SK-N-SH (cell line): ENCODE results near the gene WDR83. TPM values are rescaled to one million over a fixed set of nuclear protein-coding genes. Genes with fewer than 3 reads are reported as not detected.
A peak's percentile ranks its signal among the peaks of the same experiment; 100 is the strongest.

ENCODE experiments used
- CTCF ChIA-PET: fragments of 300-600, 350-600 bp; formaldehyde crosslinking; extraction: SDS; loops from one replicate; lab custom pipeline; 2021; lab: Yijun Ruan, JAX
- POLR2A ChIA-PET: fragments of 350-600 bp; sonication (Branson Sonifier 250); formaldehyde crosslinking; extraction: SDS; loops from one replicate; lab custom pipeline; 2020; ENCODE audit warnings: antibody characterized with exemption, inconsistent platforms; lab: Yijun Ruan, JAX
- DNase-seq: peaks from one replicate; pipeline ENCODE4 v3.0.0; 2012
- H2AFZ ChIP-seq: fragments of 200-600 bp; sonication (generic); 2 replicates; pipeline ENCODE4 v1.8.1; 2016; ENCODE audit warnings: antibody characterized with exemption, mild to moderate bottlenecking, low read depth
- H3F3A ChIP-seq: fragments of 200-600 bp; sonication (generic); replicated peaks from 2 replicates; pipeline ENCODE3; 2016; ENCODE audit warnings: antibody characterized with exemption, mild to moderate bottlenecking; ENCODE audit not compliant: insufficient read depth
- H3K27ac ChIP-seq, 2 experiments: fragments of 200-500 bp in 1 of 2; fragments of 200-600 bp in 1 of 2; sonication (Bioruptor generic) in 1 of 2; sonication (generic), shearing (Covaris generic) in 1 of 2; 2 replicates each; pipeline versions ENCODE4 v1.5.1 to v1.6.1; 2014 to 2016; ENCODE audit warnings: low read depth in 2 of 2, inconsistent platforms in 1 of 2, low read length in 1 of 2, mild to moderate bottlenecking in 1 of 2, mixed read lengths in 1 of 2
- H3K27me3 ChIP-seq: fragments of 200-600 bp; sonication (generic), shearing (Covaris generic); 2 replicates; pipeline ENCODE4 v1.6.1; 2016; ENCODE audit warnings: mixed run types; ENCODE audit not compliant: insufficient read depth
- H3K36me3 ChIP-seq, 2 experiments: fragments of 200-500 bp in 1 of 2; fragments of 200-600 bp in 1 of 2; sonication (Bioruptor generic) in 1 of 2; sonication (generic) in 1 of 2; replicated peaks in 1 of 2; 2 replicates each; pipeline versions ENCODE3 to v1.5.1; 2014 to 2016; ENCODE audit warnings: low read length in 1 of 2, mild to moderate bottlenecking in 1 of 2; ENCODE audit not compliant: insufficient read depth in 2 of 2, control insufficient read depth in 1 of 2
- H3K4me1 ChIP-seq, 2 experiments: fragments of 200-500 bp in 1 of 2; fragments of 200-600 bp in 1 of 2; sonication (Bioruptor generic) in 1 of 2; sonication (generic), shearing (Covaris generic) in 1 of 2; 2 replicates each; pipeline versions ENCODE4 v1.5.1 to v1.6.1; 2014 to 2016; ENCODE audit warnings: low read depth in 1 of 2, low read length in 1 of 2, mixed run types in 1 of 2; ENCODE audit not compliant: insufficient read depth in 2 of 2, control insufficient read depth in 1 of 2
- H3K4me2 ChIP-seq: fragments of 200-600 bp; sonication (generic), shearing (Covaris generic); 2 replicates; pipeline ENCODE4 v1.6.1; 2017; ENCODE audit warnings: mixed run types
- H3K4me3 ChIP-seq, 2 experiments: fragments of 200-500 bp in 1 of 2; fragments of 200-600 bp in 1 of 2; sonication (Bioruptor generic) in 1 of 2; sonication (generic), shearing (Covaris generic) in 1 of 2; 2 replicates each; pipeline versions ENCODE4 v1.5.1 to v1.8.1; 2014 to 2016; ENCODE audit warnings: low read depth in 2 of 2, inconsistent platforms in 1 of 2, low read length in 1 of 2, mild to moderate bottlenecking in 1 of 2, mixed read lengths in 1 of 2, moderate library complexity in 1 of 2
- H3K79me2 ChIP-seq: fragments of 200-600 bp; sonication (generic); 2 replicates; pipeline ENCODE4 v1.8.1; 2017; ENCODE audit warnings: mild to moderate bottlenecking; ENCODE audit not compliant: insufficient read depth
- H3K9ac ChIP-seq: fragments of 200-600 bp; sonication (generic); 2 replicates; pipeline ENCODE4 v1.6.1; 2017; ENCODE audit warnings: mixed run types
- H3K9me2 ChIP-seq: fragments of 200-600 bp; sonication (generic); 2 replicates; pipeline ENCODE4 v1.6.1; 2017; ENCODE audit warnings: mixed run types
- H3K9me3 ChIP-seq: fragments of 200-600 bp; sonication (generic); 2 replicates; pipeline ENCODE4 v1.6.1; 2017; ENCODE audit warnings: mixed run types, mild to moderate bottlenecking, moderate library complexity
- H4K20me1 ChIP-seq: fragments of 200-600 bp; sonication (generic); 2 replicates; pipeline ENCODE4 v1.6.1; 2017; ENCODE audit warnings: mild to moderate bottlenecking, mixed run types; ENCODE audit not compliant: insufficient read depth
- CHD2 ChIP-seq: fragments of 150-350 bp; IDR thresholded peaks from 2 replicates; pipeline ENCODE4 v1.6.1; 2018; ENCODE audit warnings: low read length; ENCODE audit not compliant: partially characterized antibody
- CTCF ChIP-seq: fragments of 200-600 bp; sonication (generic); IDR thresholded peaks from 2 replicates; pipeline ENCODE4 v1.6.1; 2017; ENCODE audit warnings: antibody characterized with exemption, mild to moderate bottlenecking, moderate library complexity
- EZH2phosphoT487 ChIP-seq: fragments of 200-600 bp; sonication (generic); IDR thresholded peaks from 2 replicates; pipeline ENCODE4 v1.6.1; 2017; ENCODE audit warnings: low read depth, mixed run types, mild to moderate bottlenecking, antibody characterized with exemption, moderate library complexity, borderline replicate concordance
- FOXJ3 ChIP-seq: sonication (generic); formaldehyde crosslinking; IDR thresholded peaks from 2 replicates; pipeline ENCODE4 v1.5.1; 2020; ENCODE audit warnings: mild to moderate bottlenecking, missing genetic modification reagents
- FOXM1 ChIP-seq: IDR thresholded peaks from 2 replicates; pipeline ENCODE4 v1.4.0; 2012; ENCODE audit warnings: low read depth, mild to moderate bottlenecking
- GATA2 ChIP-seq: sonication (generic); formaldehyde crosslinking; IDR thresholded peaks from 2 replicates; pipeline ENCODE4 v1.5.0; 2020; ENCODE audit warnings: mild to moderate bottlenecking, missing genetic modification reagents
- MAX ChIP-seq: IDR thresholded peaks from 2 replicates; pipeline ENCODE4 v1.4.0; 2012; ENCODE audit warnings: low read depth
- MXI1 ChIP-seq: IDR thresholded peaks from 2 replicates; pipeline ENCODE4 v1.6.1; 2012; ENCODE audit warnings: mild to moderate bottlenecking, low read depth, low read length, improper control_type of control experiment
- NFIC ChIP-seq: IDR thresholded peaks from 2 replicates; pipeline ENCODE4 v1.4.0; 2012; ENCODE audit warnings: borderline replicate concordance
- NRF1 ChIP-seq: IDR thresholded peaks from 2 replicates; pipeline ENCODE4 v1.6.1; 2012; ENCODE audit warnings: low read depth, mild to moderate bottlenecking, low read length
- POLR2AphosphoS5 ChIP-seq: IDR thresholded peaks from 2 replicates; pipeline ENCODE4 v1.6.1; 2012; ENCODE audit warnings: low read depth, low read length
- RFX5 ChIP-seq: IDR thresholded peaks from 2 replicates; pipeline ENCODE4 v1.6.1; 2012; ENCODE audit warnings: mild to moderate bottlenecking, improper control_type of control experiment, low read length
- RXRA ChIP-seq: IDR thresholded peaks from 2 replicates; pipeline ENCODE4 v1.4.0; 2012; ENCODE audit warnings: low read depth, mild to moderate bottlenecking, borderline replicate concordance
- SMC3 ChIP-seq: IDR thresholded peaks from 2 replicates; pipeline ENCODE4 v1.6.1; 2012; ENCODE audit warnings: low read depth, low read length, improper control_type of control experiment
- TAF1 ChIP-seq: IDR thresholded peaks from 2 replicates; pipeline ENCODE4 v1.6.1; 2012; ENCODE audit warnings: low read depth, mild to moderate bottlenecking, low read length, moderate library complexity, borderline replicate concordance
- USF1 ChIP-seq: IDR thresholded peaks from 2 replicates; pipeline ENCODE4 v1.4.0; 2012; ENCODE audit warnings: low read depth, borderline replicate concordance
- WGBS: methylation state at CpG from one replicate; pipeline ENCODE4 v1.1.6; 2017; ENCODE audit warnings: low lambda C conversion rate; 5-methylcytosine and 5-hydroxymethylcytosine counted together
- polyA plus RNA-seq, 3 experiments: library from polyadenylated mRNA; depleted of rRNA; stranded (reverse); fragments of >200 nt; gene quantifications; 2 replicates each; pipeline ENCODE4 v1.2.3, GENCODE V29; 2012

The WDR83 gene
- polyA plus RNA-seq, 1 of the 3 experiments (the other 2 are of a cell fraction), result 18.2 TPM

GRCh38 chr19:12668932-12669269, 2.3 kb downstream of the WDR83 start:
- peak overlapping the region; percentile 80 to 85 for H3K4me3 ChIP-seq
- 7% methylated on average over 8 of the region's 24 CpGs for WGBS
- CTCF ChIA-PET, result interaction anchor here (0.6 to 2.9 kb wide), 7 partner anchors 8 to 1375 kb away, joined by 3 to 13 read pairs (median 6); no protein-coding TSS in a partner anchor

More at GRCh38 chr19:12668932-12669269, 2.3 kb downstream of the WDR83 start:
- H3K36me3 ChIP-seq, result peaks cover 13 to 15% of the 10 kb centered on the region in 2 experiments
- H3K9ac ChIP-seq, result peak overlapping the region; percentile 76
- H3K79me2 ChIP-seq, result peaks cover 51% of the 10 kb centered on the region
- no peaks in the 10 kb centered on the region for H3K27me3 ChIP-seq
- TF ChIP-seq FOXM1, result no peak
- TF ChIP-seq USF1, result no peak
- TF ChIP-seq FOXJ3 (CRISPR knock-in tag), result no peak
- no peak for TF ChIP-seq EZH2phosphoT487
- no peak for TF ChIP-seq NRF1
- TF ChIP-seq TAF1, result no peak
- no peak for TF ChIP-seq RFX5
- TF ChIP-seq RXRA, result no peak
- no peak for TF ChIP-seq NFIC
- no peak for TF ChIP-seq POLR2AphosphoS5
- no peak for TF ChIP-seq GATA2 (CRISPR knock-in tag)
- TF ChIP-seq CHD2, result no peak
- TF ChIP-seq SMC3, result no peak
- no peak for TF ChIP-seq CTCF
- TF ChIP-seq MXI1, result no peak
- TF ChIP-seq MAX, result no peak; the same call in 1 of the 2 replicates
- H3K27ac ChIP-seq, result peak overlapping the region; percentile 89 to 96
- H3K9me2 ChIP-seq, result no peaks in the 10 kb centered on the region
- H4K20me1 ChIP-seq, result no peaks in the 10 kb centered on the region
- H3F3A ChIP-seq, result peaks cover 28% of the 10 kb centered on the region
- peaks cover 5 to 35% of the 10 kb centered on the region in 2 experiments; a peak in 2 of 4 replicates for H3K4me1 ChIP-seq
- H2AFZ ChIP-seq, result peak overlapping the region; percentile 82; the same call in 1 of the 2 replicates
- H3K9me3 ChIP-seq, result no peaks in the 10 kb centered on the region
- H3K4me2 ChIP-seq, result peak overlapping the region; percentile 90
- POLR2A ChIA-PET, result interaction anchor here (0.6 to 1.7 kb wide), 4 partner anchors 9 to 1297 kb away, joined by 3 to 6 read pairs (median 4); partner anchors contain the start of genes DHPS, ZNF490 and ZNF791
- peak; percentile 61 for DNase-seq
